ENCODE results near the gene ADCY7. TPM values are rescaled to one million over a fixed set of nuclear protein-coding genes. Genes with fewer than 3 reads are reported as not detected.

Gene ADCY7
- total and polyA plus RNA-seq, 4 donors, result 4.0 to 75.8 (median 20.2) TPM

DNA sequence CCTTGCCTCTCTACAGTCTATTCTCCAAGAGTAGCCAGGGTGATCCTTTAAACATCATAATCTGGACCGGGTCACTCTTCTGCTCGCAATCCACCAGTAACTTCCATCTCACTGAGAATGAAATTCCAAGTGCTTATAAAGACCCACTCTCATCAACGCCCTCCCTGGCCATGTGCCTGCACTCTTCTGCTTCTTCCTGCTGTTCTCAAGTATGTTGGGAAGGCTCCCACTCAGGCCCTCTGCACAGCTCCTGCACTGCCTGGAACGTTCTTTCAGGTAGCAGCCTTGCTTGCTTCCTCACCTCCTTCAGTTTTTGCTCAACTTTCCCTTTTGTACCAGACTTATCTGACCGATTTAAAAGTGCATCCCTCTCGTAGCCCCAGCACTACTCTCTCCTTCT lies 58.0 kb downstream of the ADCY7 start:
- 78 to 80% methylated on average over 6 of the region's 6 CpGs for WGBS, 2 donors
- no peak overlapping the region for H3K27ac ChIP-seq (ENCODE audit: low read depth in 1 of 2, low read length in 2 of 2)
- H3K4me1 ChIP-seq (ENCODE audit: control insufficient read depth in 1 of 2, insufficient read depth in 2 of 2, low read length in 2 of 2), result peaks cover 0 to 5% of the 10 kb centered on the region in 2 donors
- H3K27me3 ChIP-seq (ENCODE audit: control insufficient read depth in 1 of 2, insufficient read depth in 2 of 2, low read length in 1 of 2), result no peaks in the 10 kb centered on the region
- H3K9me3 ChIP-seq (ENCODE audit: control insufficient read depth, low read length), result no peaks in the 10 kb centered on the region
- ATAC-seq (ENCODE audit: low FRiP score) (no peak), DNase-seq (no peak)
- H3K36me3 ChIP-seq (ENCODE audit: control insufficient read depth in 1 of 2, insufficient read depth in 2 of 2, low read length in 1 of 2), result peaks cover 6 to 11% of the 10 kb centered on the region in 2 donors
- no peak overlapping the region for H3K4me3 ChIP-seq (ENCODE audit: low read length in 2 of 2)
- intact Hi-C loops (cut with DNase I), result no loop called here

DNA sequence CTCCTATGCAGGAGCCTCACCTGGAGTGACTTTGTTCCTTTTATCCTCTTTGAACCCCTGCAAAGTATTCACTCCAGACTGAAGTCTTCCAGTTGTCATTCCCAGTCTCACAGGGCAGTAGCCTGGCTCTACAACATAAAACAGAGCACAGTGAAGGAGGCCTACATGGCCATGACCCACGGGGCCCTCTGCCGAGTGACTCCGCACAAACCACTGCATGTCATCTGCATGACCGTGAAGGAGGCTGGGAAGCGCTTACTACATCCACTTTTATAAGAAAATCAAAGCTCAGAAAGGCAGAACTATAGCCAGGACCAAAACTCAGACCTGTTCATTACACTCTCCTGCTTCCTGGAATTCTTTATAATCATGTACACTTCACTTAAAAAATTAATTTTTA lies 59.9 kb downstream of the ADCY7 start:
- Histone ChIP-seq H3K27me3 (ENCODE audit: control insufficient read depth in 1 of 2, insufficient read depth in 2 of 2, low read length in 1 of 2) (no peaks in the 10 kb centered on the region), H3K27ac (ENCODE audit: low read depth in 1 of 2, low read length in 2 of 2) (no peak overlapping the region), H3K4me3 (ENCODE audit: low read length in 2 of 2) (no peak overlapping the region), H3K36me3 (ENCODE audit: control insufficient read depth in 1 of 2, insufficient read depth in 2 of 2, low read length in 1 of 2) (peaks cover 0 to 7% of the 10 kb centered on the region in 2 donors), H3K9me3 (ENCODE audit: control insufficient read depth, low read length) (no peaks in the 10 kb centered on the region), H3K4me1 (ENCODE audit: control insufficient read depth in 1 of 2, insufficient read depth in 2 of 2, low read length in 2 of 2) (peaks cover 0 to 5% of the 10 kb centered on the region in 2 donors)
- ATAC-seq (ENCODE audit: low FRiP score) (no peak), DNase-seq (no peak)
- 73 to 84% methylated on average over 5 of the region's 5 CpGs for WGBS, 2 donors
- intact Hi-C loops (cut with DNase I), result loop anchor here (2.0 to 5.0 kb wide), 3 partner anchors 29 to 41 kb away; partner anchors contain the start of gene BRD7 (in 1 of the 2)

DNA sequence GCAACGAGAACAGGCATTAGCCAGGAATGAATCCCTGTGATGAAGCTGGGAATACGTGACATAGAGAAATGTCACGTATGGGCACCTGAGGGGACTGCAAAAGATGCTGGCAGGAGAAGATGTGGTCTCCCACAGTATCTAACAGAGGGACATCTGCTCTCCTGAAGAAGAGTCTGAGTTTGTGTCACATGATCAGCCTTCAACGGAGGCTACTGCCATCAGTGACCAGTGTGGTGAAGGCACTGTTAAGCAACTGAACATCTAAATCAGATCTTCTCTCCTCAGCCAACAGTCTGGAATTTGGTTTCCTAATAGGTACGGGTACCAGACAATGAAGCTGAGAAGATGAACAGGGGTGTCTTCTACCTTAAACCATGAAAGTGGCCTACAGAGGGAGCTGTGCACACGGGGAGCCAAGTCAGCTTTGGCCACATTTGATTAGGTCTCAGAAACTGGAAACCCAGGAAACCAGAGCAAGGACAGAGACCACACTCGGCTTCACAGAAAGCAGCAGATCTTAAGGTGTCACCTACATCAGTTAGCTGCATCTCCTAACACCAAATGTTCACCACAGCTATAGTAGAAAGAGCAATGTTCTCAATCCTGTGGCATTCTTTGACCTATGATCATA lies 60.6 kb downstream of the ADCY7 start:
- intact Hi-C loops (cut with DNase I), result loop anchor here (2.0 to 5.0 kb wide), 3 partner anchors 28 to 40 kb away; partner anchors contain the start of gene BRD7 (in 1 of the 2)
- Histone ChIP-seq H3K27me3 (ENCODE audit: control insufficient read depth in 1 of 2, insufficient read depth in 2 of 2, low read length in 1 of 2) (no peaks in the 10 kb centered on the region), H3K36me3 (ENCODE audit: control insufficient read depth in 1 of 2, insufficient read depth in 2 of 2, low read length in 1 of 2) (peaks cover 0 to 7% of the 10 kb centered on the region in 2 donors), H3K4me3 (ENCODE audit: low read length in 2 of 2) (no peak overlapping the region), H3K9me3 (ENCODE audit: control insufficient read depth, low read length) (no peaks in the 10 kb centered on the region), H3K27ac (ENCODE audit: low read depth in 1 of 2, low read length in 2 of 2) (peak overlapping the region in 1 of 2 donors; percentile 33), H3K4me1 (ENCODE audit: control insufficient read depth in 1 of 2, insufficient read depth in 2 of 2, low read length in 2 of 2) (peaks cover 0 to 5% of the 10 kb centered on the region in 2 donors)
- DNase-seq, result no peak
- WGBS, 2 donors, result 57 to 65% methylated on average over 7 of the region's 7 CpGs
- ATAC-seq (ENCODE audit: low FRiP score), result no peak

- peaks cover 0 to 3% of the 10 kb centered on the region in 2 donors for H3K36me3 ChIP-seq (ENCODE audit: control insufficient read depth in 1 of 2, insufficient read depth in 2 of 2, low read length in 1 of 2)
- no peak overlapping the region for H3K4me3 ChIP-seq (ENCODE audit: low read length in 2 of 2)
- peak overlapping the region; percentile 93 to 94 for H3K27ac ChIP-seq (ENCODE audit: low read depth in 1 of 2, low read length in 2 of 2)
- intact Hi-C loops (cut with DNase I), result loop anchor here (5.0 kb wide), 2 partner anchors 33 to 38 kb away; partner anchors contain the start of gene BRD7 (in 1 of the 2)
- DNase-seq, result peak in 1 of 2 donors; percentile 70
- no peak for ATAC-seq (ENCODE audit: low FRiP score)
- H3K4me1 ChIP-seq (ENCODE audit: control insufficient read depth in 1 of 2, insufficient read depth in 2 of 2, low read length in 2 of 2), result peaks cover 0 to 5% of the 10 kb centered on the region in 2 donors
- WGBS, 2 donors, result 16 to 41% methylated on average over 11 of the region's 11 CpGs
- H3K27me3 ChIP-seq (ENCODE audit: control insufficient read depth in 1 of 2, insufficient read depth in 2 of 2, low read length in 1 of 2), result no peaks in the 10 kb centered on the region
- no peaks in the 10 kb centered on the region for H3K9me3 ChIP-seq (ENCODE audit: control insufficient read depth, low read length)
Measured at GRCh38 chr16:50329446-50330189, 63.3 kb downstream of the ADCY7 start.

- ATAC-seq (ENCODE audit: low FRiP score) (no peak), DNase-seq (no peak)
- Histone ChIP-seq H3K4me3 (ENCODE audit: low read length in 2 of 2) (no peak overlapping the region), H3K27ac (ENCODE audit: low read depth in 1 of 2, low read length in 2 of 2) (peak overlapping the region in 1 of 2 donors; percentile 33), H3K4me1 (ENCODE audit: control insufficient read depth in 1 of 2, insufficient read depth in 2 of 2, low read length in 2 of 2) (peaks cover 0 to 5% of the 10 kb centered on the region in 2 donors), H3K9me3 (ENCODE audit: control insufficient read depth, low read length) (no peaks in the 10 kb centered on the region), H3K36me3 (ENCODE audit: control insufficient read depth in 1 of 2, insufficient read depth in 2 of 2, low read length in 1 of 2) (no peaks in the 10 kb centered on the region), H3K27me3 (ENCODE audit: control insufficient read depth in 1 of 2, insufficient read depth in 2 of 2, low read length in 1 of 2) (no peaks in the 10 kb centered on the region)
- WGBS, 2 donors, result 31 to 49% methylated on average over 5 of the region's 5 CpGs
- intact Hi-C loops (cut with DNase I), result no loop called here
Measured at GRCh38 chr16:50331570-50331969, 65.2 kb downstream of the ADCY7 start.

GRCh38 chr16:50332599-50332998 lies 66.2 kb downstream of the ADCY7 start:
- no peaks in the 10 kb centered on the region for H3K27me3 ChIP-seq (ENCODE audit: control insufficient read depth in 1 of 2, insufficient read depth in 2 of 2, low read length in 1 of 2)
- H3K4me3 ChIP-seq (ENCODE audit: low read length in 2 of 2), result no peak overlapping the region
- no peaks in the 10 kb centered on the region for H3K36me3 ChIP-seq (ENCODE audit: control insufficient read depth in 1 of 2, insufficient read depth in 2 of 2, low read length in 1 of 2)
- 97 to 99% methylated on average over 3 of the region's 3 CpGs for WGBS, 2 donors
- peaks cover 0 to 2% of the 10 kb centered on the region in 2 donors for H3K4me1 ChIP-seq (ENCODE audit: control insufficient read depth in 1 of 2, insufficient read depth in 2 of 2, low read length in 2 of 2)
- ATAC-seq (ENCODE audit: low FRiP score) (no peak), DNase-seq (no peak)
- intact Hi-C loops (cut with DNase I), result no loop called here
- no peaks in the 10 kb centered on the region for H3K9me3 ChIP-seq (ENCODE audit: control insufficient read depth, low read length)
- peak overlapping the region in 1 of 2 donors; percentile 74 for H3K27ac ChIP-seq (ENCODE audit: low read depth in 1 of 2, low read length in 2 of 2)

- DNase-seq (peak in 1 of 2 donors; percentile 67), ATAC-seq (ENCODE audit: low FRiP score) (no peak)
- H3K9me3 ChIP-seq (ENCODE audit: control insufficient read depth, low read length), result no peaks in the 10 kb centered on the region
- H3K27ac ChIP-seq (ENCODE audit: low read depth in 1 of 2, low read length in 2 of 2), result peak overlapping the region in 1 of 2 donors; percentile 52
- H3K4me1 ChIP-seq (ENCODE audit: control insufficient read depth in 1 of 2, insufficient read depth in 2 of 2, low read length in 2 of 2), result peaks cover 3 to 6% of the 10 kb centered on the region in 2 donors
- H3K36me3 ChIP-seq (ENCODE audit: control insufficient read depth in 1 of 2, insufficient read depth in 2 of 2, low read length in 1 of 2), result peaks cover 0 to 4% of the 10 kb centered on the region in 2 donors
- no peak overlapping the region for H3K4me3 ChIP-seq (ENCODE audit: low read length in 2 of 2)
- 80 to 81% methylated on average over 14 of the region's 14 CpGs for WGBS, 2 donors
- intact Hi-C loops (cut with DNase I), result no loop called here
- H3K27me3 ChIP-seq (ENCODE audit: control insufficient read depth in 1 of 2, insufficient read depth in 2 of 2, low read length in 1 of 2), result no peaks in the 10 kb centered on the region
Measured at GRCh38 chr16:50334106-50334975, 68.0 kb downstream of the ADCY7 start.

- H3K27ac ChIP-seq (ENCODE audit: low read depth in 1 of 2, low read length in 2 of 2), result peak overlapping the region in 1 of 2 donors; percentile 78
Measured at GRCh38 chr16:50335196-50335958, 69.0 kb downstream of the ADCY7 start.

More at GRCh38 chr16:50335196-50335958, 69.0 kb downstream of the ADCY7 start:
- Histone ChIP-seq H3K4me1 (ENCODE audit: control insufficient read depth in 1 of 2, insufficient read depth in 2 of 2, low read length in 2 of 2) (peaks cover 3 to 6% of the 10 kb centered on the region in 2 donors), H3K4me3 (ENCODE audit: low read length in 2 of 2) (no peak overlapping the region), H3K27me3 (ENCODE audit: control insufficient read depth in 1 of 2, insufficient read depth in 2 of 2, low read length in 1 of 2) (no peaks in the 10 kb centered on the region), H3K36me3 (ENCODE audit: control insufficient read depth in 1 of 2, insufficient read depth in 2 of 2, low read length in 1 of 2) (peaks cover 0 to 4% of the 10 kb centered on the region in 2 donors), H3K9me3 (ENCODE audit: control insufficient read depth, low read length) (no peaks in the 10 kb centered on the region)
- ATAC-seq (ENCODE audit: low FRiP score) (no peak), DNase-seq (no peak)
- 77 to 81% methylated on average over 8 of the region's 8 CpGs for WGBS, 2 donors
- intact Hi-C loops (cut with DNase I), result no loop called here

Measured in aorta (tissue), 5 donors.